Vagina (tissue), 2 donors: Measurements from ENCODE around the gene TBXAS1. TPM values are rescaled to one million over a fixed set of nuclear protein-coding genes. Genes with fewer than 3 reads are reported as not detected.

ENCODE experiments used
- DNase-seq, 2 donors: peaks; one replicate each; pipeline ENCODE4 v3.0.0-alpha.2; 2017; ENCODE audit errors: extremely low spot score in 2 of 2
- H3K27ac ChIP-seq: fragments of 200-600 bp; sonication (generic); one replicate; pipeline ENCODE4 v1.5.1; 2019
- H3K27me3 ChIP-seq: fragments of 200-600 bp; sonication (generic); one replicate; pipeline ENCODE4 v1.5.1; 2019
- H3K36me3 ChIP-seq, 2 donors: fragments of 200-600 bp; sonication (generic); one replicate each; pipeline ENCODE4 v1.5.1; 2017 to 2019
- H3K4me1 ChIP-seq: fragments of 200-600 bp; sonication (generic); one replicate; pipeline ENCODE4 v1.5.1; 2019
- H3K4me3 ChIP-seq, 2 donors: fragments of 200-600 bp; sonication (generic); 1 replicate in 1 of 2; 2 replicates in 1 of 2; pipeline ENCODE4 v1.5.1; 2016 to 2019
- H3K9me3 ChIP-seq: fragments of 200-600 bp; sonication (generic); one replicate; pipeline ENCODE4 v1.5.1; 2019
- CTCF ChIP-seq, 3 experiments: fragments of 450-650 bp in 2 of 3; fragments of 200-600 bp in 1 of 3; sonication (generic) in 1 of 3; IDR thresholded peaks; one replicate each; pipeline ENCODE4 v1.5.1; 2017 to 2019; ENCODE audit warnings: antibody characterized with exemption in 3 of 3, mild to moderate bottlenecking in 2 of 3, moderate library complexity in 2 of 3
- POLR2A ChIP-seq, 2 donors: fragments of 450-650 bp; IDR thresholded peaks; one replicate each; pipeline ENCODE4 v1.6.1; 2017; ENCODE audit warnings: antibody characterized with exemption in 2 of 2, mild to moderate bottlenecking in 2 of 2, moderate library complexity in 2 of 2
- POLR2AphosphoS5 ChIP-seq, 2 donors: sonication (generic); formaldehyde crosslinking; IDR thresholded peaks; one replicate each; pipeline ENCODE4 v1.9.0; 2017; ENCODE audit warnings: antibody characterized with exemption in 2 of 2, mild to moderate bottlenecking in 2 of 2, low read depth in 1 of 2; ENCODE audit not compliant: insufficient read depth in 1 of 2
- intact Hi-C: fragments of 100-400 bp; cut with DNase I; formaldehyde crosslinking; loops from one replicate; pipeline ENCODE4 v1.15.1; 2023
- total RNA-seq: library from RNA; depleted of rRNA; stranded (reverse); fragments of >200 nt; gene quantifications from one replicate; pipeline ENCODE4 v1.2.3, GENCODE V29; 2016

Gene TBXAS1
- total RNA-seq, 1 donor from 2014 or later, result 18.4 TPM

GRCh38 chr7:139853506-139854123 lies 24.6 kb downstream of the TBXAS1 start:
- intact Hi-C loops, result loop anchor here (5.0 kb wide), 1 partner anchor 1774 kb away; no protein-coding TSS in a partner anchor
- peak in 1 of 2 donors; percentile 82 for DNase-seq
- H3K4me1 ChIP-seq, result peaks cover 14% of the 10 kb centered on the region
- no peaks in the 10 kb centered on the region for H3K9me3 ChIP-seq
- no peak overlapping the region for H3K4me3 ChIP-seq
- no peaks in the 10 kb centered on the region for H3K36me3 ChIP-seq
- TF ChIP-seq POLR2AphosphoS5 (IDR thresholded peaks at IDR 0.05; ENCODE audit: insufficient read depth in 1 of 2, low read depth in 1 of 2), result no peak
- no peak for TF ChIP-seq POLR2A (IDR thresholded peaks at IDR 0.05)
- no peak for TF ChIP-seq CTCF (IDR thresholded peaks at IDR 0.05)
- H3K27ac ChIP-seq, result no peak overlapping the region
- H3K27me3 ChIP-seq, result no peaks in the 10 kb centered on the region

- Histone ChIP-seq H3K9me3 (no peaks in the 10 kb centered on the region), H3K4me3 (no peak overlapping the region), H3K27me3 (no peaks in the 10 kb centered on the region), H3K4me1 (peaks cover 14% of the 10 kb centered on the region), H3K36me3 (no peaks in the 10 kb centered on the region), H3K27ac (no peak overlapping the region)
- DNase-seq, result peak in 1 of 2 donors; percentile 88
- intact Hi-C loops, result loop anchor here (5.0 kb wide), 1 partner anchor 1773 kb away; no protein-coding TSS in a partner anchor
- TF ChIP-seq POLR2AphosphoS5 (IDR thresholded peaks at IDR 0.05; ENCODE audit: insufficient read depth in 1 of 2, low read depth in 1 of 2) (no peak), CTCF (IDR thresholded peaks at IDR 0.05) (no peak), POLR2A (IDR thresholded peaks at IDR 0.05) (no peak)
These were observed 25.1 kb downstream of the TBXAS1 start for GRCh38 chr7:139854124-139854511.

- Histone ChIP-seq H3K27ac (no peak overlapping the region), H3K36me3 (no peaks in the 10 kb centered on the region), H3K9me3 (no peaks in the 10 kb centered on the region), H3K4me3 (no peak overlapping the region), H3K27me3 (no peaks in the 10 kb centered on the region), H3K4me1 (peaks cover 14% of the 10 kb centered on the region)
- intact Hi-C loops, result loop anchor here (5.0 kb wide), 1 partner anchor 1772 kb away; no protein-coding TSS in a partner anchor
- DNase-seq, result peak in 1 of 2 donors; percentile 16
- TF ChIP-seq POLR2A (IDR thresholded peaks at IDR 0.05) (no peak), CTCF (IDR thresholded peaks at IDR 0.05) (no peak), POLR2AphosphoS5 (IDR thresholded peaks at IDR 0.05; ENCODE audit: insufficient read depth in 1 of 2, low read depth in 1 of 2) (no peak)
These were observed 25.9 kb downstream of the TBXAS1 start for GRCh38 chr7:139854803-139855497.

- Histone ChIP-seq H3K27ac (no peak overlapping the region), H3K4me1 (peaks cover 14% of the 10 kb centered on the region), H3K27me3 (no peaks in the 10 kb centered on the region), H3K9me3 (no peaks in the 10 kb centered on the region), H3K36me3 (no peaks in the 10 kb centered on the region), H3K4me3 (no peak overlapping the region)
- DNase-seq, result peak in 1 of 2 donors; percentile 77
- no peak for TF ChIP-seq POLR2AphosphoS5 (IDR thresholded peaks at IDR 0.05; ENCODE audit: insufficient read depth in 1 of 2, low read depth in 1 of 2)
- no peak for TF ChIP-seq CTCF (IDR thresholded peaks at IDR 0.05)
- no peak for TF ChIP-seq POLR2A (IDR thresholded peaks at IDR 0.05)
- intact Hi-C loops, result no loop called here
These were observed 26.6 kb downstream of the TBXAS1 start for GRCh38 chr7:139855498-139856270.
